ENCODE measurements around the gene ATP2A2. TPM values are rescaled to one million over a fixed set of nuclear protein-coding genes. Genes with fewer than 3 reads are reported as not detected.

The ATP2A2 gene
- total and polyA plus RNA-seq, 2 donors (not counting 1 experiment from before 2014, with no cell fraction given) = 35.3 to 68.2 TPM

- peaks cover 4% of the 10 kb centered on the region for H3K27me3 Mint-ChIP-seq
- no peak overlapping the region for H3K4me3 ChIP-seq (ENCODE audit: control extremely low read depth in 1 of 5, extremely low read depth in 1 of 5, insufficient read depth in 1 of 5, low read depth in 2 of 5, low read length in 4 of 5)
- H3K36me3 ChIP-seq (replicated peaks in 1 of 2; ENCODE audit: control extremely low read depth in 1 of 2, control insufficient read depth in 1 of 2, extremely low read depth in 1 of 2, insufficient read depth in 2 of 2, low read length in 1 of 2) = no peaks in the 10 kb centered on the region
- ChIA-PET CTCF (interaction anchor here (0.6 kb wide), 1 partner anchor 152 kb away, joined by 3 read pairs; no protein-coding TSS in a partner anchor), POLR2A (no interaction called here)
- WGBS (ENCODE audit: insufficient coverage) = no CpG with 5 or more reads among the region's 2 CpGs
- H3K27me3 ChIP-seq (replicated peaks in 1 of 4; ENCODE audit: control extremely low read depth in 1 of 4, control insufficient read depth in 3 of 4, insufficient read depth in 4 of 4, low read length in 3 of 4) = no peaks in the 10 kb centered on the region
- peaks cover 15% of the 10 kb centered on the region for H3K4me1 Mint-ChIP-seq
- peaks cover 4% of the 10 kb centered on the region for H4K20me1 ChIP-seq (ENCODE audit: control insufficient read depth, insufficient read depth, low read length, poor library complexity, severe bottlenecking)
- DNase-seq (no peak), ATAC-seq (ENCODE audit: low read depth) (no peak)
- intact Hi-C loops (cut with micrococcal nuclease) = no loop called here
- no peaks in the 10 kb centered on the region for H3K9me3 ChIP-seq (ENCODE audit: control extremely low read depth in 1 of 3, control insufficient read depth in 2 of 3, insufficient read depth in 1 of 3, low read length in 2 of 3)
- no peak for TF ChIP-seq EZH2 (IDR thresholded peaks at IDR 0.05; ENCODE audit: borderline replicate concordance, insufficient read depth, low read depth, low read length, poor library complexity, severe bottlenecking)
- peaks cover 12% of the 10 kb centered on the region for H3K79me2 ChIP-seq (ENCODE audit: control insufficient read depth, insufficient read depth, low read length)
- no peak overlapping the region for H2AFZ ChIP-seq (ENCODE audit: insufficient read depth, low read depth, low read length, poor library complexity, severe bottlenecking)
- H3K27ac ChIP-seq (ENCODE audit: low read length in 2 of 2) = no peak overlapping the region
- no peaks in the 10 kb centered on the region for H3K9me3 Mint-ChIP-seq (ENCODE audit: insufficient read depth)
- H3K4me3 Mint-ChIP-seq = no peak overlapping the region
- H3K9ac ChIP-seq (ENCODE audit: low read length) = no peak overlapping the region
- no peak overlapping the region for H3K27ac Mint-ChIP-seq
- no peak overlapping the region for H3K4me2 ChIP-seq (replicated peaks; ENCODE audit: low read depth, low read length, poor library complexity, severe bottlenecking)
- H3K4me1 ChIP-seq (ENCODE audit: control insufficient read depth in 2 of 2, insufficient read depth in 2 of 2, low read length in 2 of 2) = peaks cover 11 to 16% of the 10 kb centered on the region in 2 donors
These were observed 3.4 kb upstream of the ATP2A2 start for GRCh38 chr12:110277530-110278254.

GRCh38 chr12:110278255-110278536, 2.9 kb upstream of the ATP2A2 start:
- Histone ChIP-seq H3K9ac (ENCODE audit: low read length) (no peak overlapping the region), H3K27me3 (replicated peaks in 1 of 4; ENCODE audit: control extremely low read depth in 1 of 4, control insufficient read depth in 3 of 4, insufficient read depth in 4 of 4, low read length in 3 of 4) (no peaks in the 10 kb centered on the region), H3K79me2 (ENCODE audit: control insufficient read depth, insufficient read depth, low read length) (peaks cover 17% of the 10 kb centered on the region), H2AFZ (ENCODE audit: insufficient read depth, low read depth, low read length, poor library complexity, severe bottlenecking) (no peak overlapping the region), H3K4me3 (ENCODE audit: control extremely low read depth in 1 of 5, extremely low read depth in 1 of 5, insufficient read depth in 1 of 5, low read depth in 2 of 5, low read length in 4 of 5) (no peak overlapping the region), H4K20me1 (ENCODE audit: control insufficient read depth, insufficient read depth, low read length, poor library complexity, severe bottlenecking) (peaks cover 9% of the 10 kb centered on the region), H3K4me1 (ENCODE audit: control insufficient read depth in 2 of 2, insufficient read depth in 2 of 2, low read length in 2 of 2) (peaks cover 16 to 21% of the 10 kb centered on the region in 2 donors), H3K27ac (ENCODE audit: low read length in 2 of 2) (no peak overlapping the region), H3K4me2 (replicated peaks; ENCODE audit: low read depth, low read length, poor library complexity, severe bottlenecking) (no peak overlapping the region), H3K9me3 (ENCODE audit: control extremely low read depth in 1 of 3, control insufficient read depth in 2 of 3, insufficient read depth in 1 of 3, low read length in 2 of 3) (no peaks in the 10 kb centered on the region), H3K36me3 (replicated peaks in 1 of 2; ENCODE audit: control extremely low read depth in 1 of 2, control insufficient read depth in 1 of 2, extremely low read depth in 1 of 2, insufficient read depth in 2 of 2, low read length in 1 of 2) (peaks cover 0 to 2% of the 10 kb centered on the region in 2 experiments)
- no peak for DNase-seq
- Mint-ChIP-seq H3K4me1 (peaks cover 20% of the 10 kb centered on the region), H3K4me3 (no peak overlapping the region), H3K27me3 (peaks cover 1% of the 10 kb centered on the region), H3K27ac (no peak overlapping the region), H3K9me3 (ENCODE audit: insufficient read depth) (no peaks in the 10 kb centered on the region)
- intact Hi-C loops (cut with micrococcal nuclease) = no loop called here
- no peak for TF ChIP-seq EZH2 (IDR thresholded peaks at IDR 0.05; ENCODE audit: borderline replicate concordance, insufficient read depth, low read depth, low read length, poor library complexity, severe bottlenecking)
- TF ChIP-seq CTCF (IDR thresholded peaks at IDR 0.05) = no peak
- no peak for ATAC-seq (ENCODE audit: low read depth)
- CTCF ChIA-PET = no interaction called here
- POLR2A ChIA-PET = no interaction called here
- WGBS (ENCODE audit: insufficient coverage) = 80% methylated on average over 1 of the region's 1 CpG

All from B cell (primary cell).